ENCODE data around the gene GCN1. TPM values are rescaled to one million over a fixed set of nuclear protein-coding genes. Genes with fewer than 3 reads are reported as not detected.

Gene GCN1
- total and polyA plus RNA-seq, 2 of the 8 experiments (the other 6 are each of a cell fraction or from before 2014, with no cell fraction given): 61.4 to 133 TPM

GRCh38 chr12:120132863-120133385 lies 61.6 kb downstream of the GCN1 start:
- no peaks in the 10 kb centered on the region for H3K79me2 ChIP-seq (ENCODE audit: control insufficient read depth in 1 of 2, insufficient read depth in 2 of 2, low read length in 2 of 2)
- FAIRE-seq (no peak), DNase-seq (ENCODE audit: low read depth in 1 of 2, low spot score in 2 of 2) (no peak)
- H3K4ac ChIP-seq (replicated peaks; ENCODE audit: insufficient read length, low read depth, low read length): no peak overlapping the region
- H2AFZ ChIP-seq (ENCODE audit: low read length): no peak overlapping the region
- no peak overlapping the region for H2BK20ac ChIP-seq (ENCODE audit: low read length)
- ChIA-PET POLR2A (ENCODE audit: partially characterized antibody) (interaction anchor here (0.7 to 3.7 kb wide), 10 partner anchors 11 to 68 kb away, joined by 3 to 24 read pairs (median 3); partner anchors contain the start of genes GCN1, RAB35 and RPLP0), CTCF (ENCODE audit: partially characterized antibody) (interaction anchor here (0.6 to 1.2 kb wide), 2 partner anchors 18 to 1505 kb away, joined by 3 read pairs; no protein-coding TSS in a partner anchor)
- 99% methylated on average over 6 of the region's 6 CpGs; no CpG with 5 or more reads in 1 of the 2 experiments for WGBS, 2 experiments (ENCODE audit: extremely low coverage in 1 of 2, insufficient coverage in 1 of 2, insufficient read length in 1 of 2, insufficient replicate concordance in 2 of 2, low coverage in 1 of 2, low lambda C conversion rate in 2 of 2, missing lambda C conversion rate in 1 of 2)
- H3K36me3 ChIP-seq (ENCODE audit: control insufficient read depth in 2 of 4, insufficient read depth in 4 of 4, low read length in 3 of 4): peaks cover 69 to 96% (median 87%) of the 10 kb centered on the region in 4 experiments
- H3K4me1 ChIP-seq (replicated peaks in 1 of 4; ENCODE audit: control insufficient read depth in 3 of 4, insufficient read depth in 4 of 4, low read length in 3 of 4): no peaks in the 10 kb centered on the region
- no peak overlapping the region for H3K23ac ChIP-seq (ENCODE audit: insufficient read length)
- no peak overlapping the region for H4K91ac ChIP-seq (replicated peaks; ENCODE audit: insufficient read length, low read length)
- H3K9ac ChIP-seq (replicated peaks in 1 of 4; ENCODE audit: extremely low read depth in 1 of 4, low read depth in 3 of 4, low read length in 3 of 4): no peak overlapping the region
- no peak overlapping the region for H3K27ac ChIP-seq (ENCODE audit: low read depth, low read length)
- H2BK15ac ChIP-seq (ENCODE audit: low read length): no peak overlapping the region
- no peak overlapping the region for H4K8ac ChIP-seq (ENCODE audit: extremely low read depth, insufficient read depth, low read length)
- peaks cover 0 to 8% of the 10 kb centered on the region in 2 experiments for H4K20me1 ChIP-seq (replicated peaks in 1 of 2; ENCODE audit: control insufficient read depth in 1 of 2, insufficient read depth in 2 of 2, low read length in 2 of 2)
- H3K23me2 ChIP-seq (ENCODE audit: low read depth, low read length): no peaks in the 10 kb centered on the region
- H2BK12ac ChIP-seq (ENCODE audit: low read depth, low read length): no peak overlapping the region
- no peak overlapping the region for H3K14ac ChIP-seq (ENCODE audit: insufficient read length)
- H3K79me1 ChIP-seq (ENCODE audit: low read depth, low read length): no peaks in the 10 kb centered on the region; the same call in none of the 2 replicates
- no peaks in the 10 kb centered on the region; a peak in 1 of 7 replicates for H3K27me3 ChIP-seq (replicated peaks in 1 of 4; ENCODE audit: control insufficient read depth in 3 of 4, extremely low read depth in 1 of 4, insufficient read depth in 3 of 4, low read length in 3 of 4)
- H3K4me2 ChIP-seq (ENCODE audit: insufficient read depth in 1 of 2, low read depth in 2 of 2, low read length in 2 of 2): no peak overlapping the region
- no peaks in the 10 kb centered on the region for H3K9me3 ChIP-seq (ENCODE audit: insufficient read depth in 2 of 2, low read depth in 1 of 2, low read length in 1 of 2)
- H4K5ac ChIP-seq (ENCODE audit: insufficient read length, low read depth, low read length): no peak overlapping the region
- no peak overlapping the region for H3K18ac ChIP-seq (ENCODE audit: extremely low read depth, low read length)
- H3K4me3 ChIP-seq (ENCODE audit: extremely low read depth in 1 of 4, insufficient read depth in 2 of 4, low read depth in 3 of 4, low read length in 4 of 4): no peak overlapping the region
- H2BK120ac ChIP-seq (replicated peaks; ENCODE audit: low read depth, low read length): no peak overlapping the region
- no peak overlapping the region for H2AK5ac ChIP-seq (ENCODE audit: low read depth, low read length)
- no peak overlapping the region for H2BK5ac ChIP-seq (ENCODE audit: low read depth, low read length)
- H3K56ac ChIP-seq (replicated peaks; ENCODE audit: insufficient read length, low read depth, low read length): no peak overlapping the region
- TF ChIP-seq, protein P1, sequence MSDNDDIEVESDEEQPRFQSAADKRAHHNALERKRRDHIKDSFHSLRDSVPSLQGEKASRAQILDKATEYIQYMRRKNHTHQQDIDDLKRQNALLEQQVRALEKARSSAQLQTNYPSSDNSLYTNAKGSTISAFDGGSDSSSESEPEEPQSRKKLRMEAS (IDR thresholded peaks at IDR 0.05): no peak
- TF ChIP-seq CBX8 (IDR thresholded peaks at IDR 0.05; ENCODE audit: borderline replicate concordance, low read depth, low read length) (no peak), JUND (IDR thresholded peaks at IDR 0.05; ENCODE audit: low read length) (no peak), SAP30 (IDR thresholded peaks at IDR 0.05; ENCODE audit: insufficient read depth, insufficient replicate concordance, low read length) (no peak), KDM1A (IDR thresholded peaks at IDR 0.05; ENCODE audit: borderline replicate concordance, low read length) (no peak), TAF1 (IDR thresholded peaks at IDR 0.05; ENCODE audit: low read depth, low read length) (no peak), SIRT6 (IDR thresholded peaks at IDR 0.05; ENCODE audit: low read length) (no peak), ASH2L (IDR thresholded peaks at IDR 0.05; ENCODE audit: low read length) (no peak), RAD21 (IDR thresholded peaks at IDR 0.05 in 1 of 2, conservative IDR thresholded peaks at IDR 0.05 in 1 of 2; ENCODE audit: low read depth in 2 of 2, low read length in 2 of 2) (no peak), ZNF274 (IDR thresholded peaks at IDR 0.05; ENCODE audit: borderline replicate concordance, extremely low read depth, low read length) (no peak), CHD2 (IDR thresholded peaks at IDR 0.05; ENCODE audit: low read length) (no peak), KDM4A (IDR thresholded peaks at IDR 0.05; ENCODE audit: low read depth, low read length, severe bottlenecking) (no peak), RFX5 (IDR thresholded peaks at IDR 0.05; ENCODE audit: borderline replicate concordance, low read depth, low read length) (no peak), TCF12 (IDR thresholded peaks at IDR 0.05; ENCODE audit: low read depth, low read length) (no peak)

Data from H1 (cell line).